UCSD-AML1 (cell line): ENCODE results near the gene OR9Q2.
"Not testable (repeated sequence)": the region's sequence is repeated elsewhere in the genome, so short reads cannot be mapped to it uniquely, and the experiment has no call there.

Experiments
- DNase-seq: peaks from one replicate; lab custom pipeline; 2025; ENCODE audit not compliant: unreplicated experiment; lab: John Stamatoyannopoulos, UW

Gene OR9Q2

GRCh38 chr11:58188770-58189169 is at the start of gene OR9Q2:
OR9Q2 (plus strand) TSS chr11:58189070; CDS start chr11:58190491, 1,421 bp downstream.
- no peak for DNase-seq

GRCh38 chr11:58142761-58143160 is 46.1 kb upstream of the OR9Q2 start:
- DNase-seq = no peak

DNA sequence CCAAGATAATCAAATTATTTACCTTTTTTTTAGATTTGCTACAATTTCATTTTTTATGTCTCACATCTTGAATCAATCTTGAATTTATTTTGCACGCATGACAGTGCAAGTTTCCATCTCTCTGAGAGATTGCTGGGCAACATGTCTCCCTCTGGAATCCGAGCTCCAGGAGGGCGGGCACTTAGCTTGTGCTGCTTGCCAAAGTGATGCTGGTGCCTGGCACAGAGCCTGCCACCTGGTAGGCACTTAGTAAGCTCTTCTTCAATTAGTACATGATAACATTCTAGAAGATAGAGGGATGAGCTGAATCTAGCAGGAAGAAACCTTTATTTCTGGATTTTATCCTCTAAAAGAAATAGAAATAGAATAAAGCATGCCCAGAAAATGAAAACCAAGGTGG is 36.1 kb upstream of the OR9Q2 start:
- no peak for DNase-seq

- DNase-seq = no peak
Observed at GRCh38 chr11:58164389-58164788, 24.5 kb upstream of the OR9Q2 start.

DNA sequence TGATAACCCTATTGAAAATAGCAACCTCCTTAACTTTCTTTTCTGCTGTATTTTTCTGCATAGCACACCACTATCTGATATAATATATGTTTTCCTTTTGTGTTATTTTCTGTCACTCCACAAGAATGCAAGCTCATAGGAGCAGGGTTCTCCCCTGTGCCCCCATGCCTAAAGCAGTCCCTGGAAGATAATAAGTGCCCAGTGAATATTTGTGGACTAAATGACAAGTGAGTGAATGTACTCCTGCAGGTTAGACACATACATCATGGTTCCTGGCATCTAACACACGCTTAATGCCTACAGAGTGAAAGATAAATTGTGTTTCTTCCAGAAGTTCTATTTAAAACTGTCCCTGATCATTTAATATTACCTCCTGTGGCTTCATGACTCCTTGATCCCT is 23.9 kb upstream of the OR9Q2 start:
- no peak for DNase-seq

DNA sequence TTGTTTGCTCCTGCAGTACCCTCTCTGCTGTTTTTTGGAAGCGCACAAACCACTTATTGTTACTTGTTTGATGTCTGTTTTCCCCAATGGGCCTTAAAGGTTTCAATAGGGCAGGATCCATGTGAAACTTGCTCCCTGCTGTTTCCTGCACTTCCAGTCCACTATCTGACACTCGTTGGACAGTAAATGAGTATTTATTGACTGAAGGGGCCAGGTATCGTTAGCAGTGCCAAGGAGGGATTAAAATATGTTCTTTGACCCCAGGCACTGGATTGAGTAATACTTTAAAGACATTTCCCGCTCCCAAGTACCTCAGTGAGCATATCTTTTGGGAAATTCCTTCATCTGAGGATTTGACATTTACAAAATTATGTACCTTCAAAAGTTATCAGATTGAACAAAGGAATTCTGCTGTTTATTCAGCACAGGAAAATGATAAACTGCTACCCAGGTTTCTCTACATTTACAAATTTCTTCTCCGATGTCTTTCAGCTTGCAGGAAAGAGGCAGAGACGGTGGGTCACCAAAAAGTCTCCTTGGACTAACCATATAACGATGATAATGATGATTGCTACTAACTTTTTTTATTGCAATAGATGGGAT is 23.3 kb upstream of the OR9Q2 start:
- DNase-seq = no peak

DNA sequence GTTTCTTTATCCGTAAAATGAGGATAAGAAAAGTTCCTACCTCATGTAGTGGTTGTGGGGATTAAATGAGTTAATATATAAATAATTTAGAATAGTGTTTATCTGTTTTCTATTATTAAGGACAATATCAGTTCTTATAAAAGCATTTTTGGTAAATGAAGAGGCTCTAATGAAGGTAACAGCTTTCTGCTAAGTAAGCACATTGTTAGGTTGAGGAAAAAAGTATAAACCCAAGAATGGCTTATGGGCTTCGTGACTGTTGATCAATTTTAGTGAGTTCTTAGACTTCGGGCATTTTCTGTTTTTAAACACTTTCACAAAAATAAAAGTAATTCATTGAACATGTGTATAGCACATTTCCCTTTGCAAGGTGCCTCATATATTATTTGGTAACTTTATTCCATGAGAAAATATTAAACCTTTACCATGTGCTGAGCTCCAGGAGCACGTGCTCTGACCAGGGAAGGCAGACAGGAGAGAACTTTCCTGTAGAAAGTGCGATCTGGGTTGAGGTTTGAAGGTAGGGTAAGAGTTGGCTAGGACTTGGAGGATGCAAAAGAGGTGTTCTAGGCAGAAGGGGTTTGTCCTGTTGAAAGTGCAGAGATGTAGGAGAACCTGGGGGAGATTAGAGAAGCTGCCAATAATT is 11.3 kb upstream of the OR9Q2 start:
- no peak for DNase-seq

DNA sequence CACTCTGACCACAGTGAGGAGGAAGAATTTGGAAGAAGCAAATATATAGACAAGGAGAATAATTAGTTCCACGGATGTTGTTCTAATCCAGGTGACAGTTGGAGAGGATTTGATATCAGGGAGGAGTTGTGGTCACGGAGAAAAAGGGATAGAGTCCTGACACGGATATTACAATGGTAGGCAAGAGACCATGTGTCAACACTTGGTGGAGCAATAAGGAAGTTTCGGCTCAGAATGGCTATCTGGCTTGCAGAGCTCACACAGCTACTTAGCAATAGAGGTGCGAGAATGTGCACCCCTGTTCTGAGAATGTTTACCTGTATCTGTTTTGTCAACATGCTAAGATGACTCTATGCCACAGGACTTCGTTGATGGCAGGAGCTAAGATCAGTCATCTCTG is 10.4 kb upstream of the OR9Q2 start:
- DNase-seq = no peak

DNA sequence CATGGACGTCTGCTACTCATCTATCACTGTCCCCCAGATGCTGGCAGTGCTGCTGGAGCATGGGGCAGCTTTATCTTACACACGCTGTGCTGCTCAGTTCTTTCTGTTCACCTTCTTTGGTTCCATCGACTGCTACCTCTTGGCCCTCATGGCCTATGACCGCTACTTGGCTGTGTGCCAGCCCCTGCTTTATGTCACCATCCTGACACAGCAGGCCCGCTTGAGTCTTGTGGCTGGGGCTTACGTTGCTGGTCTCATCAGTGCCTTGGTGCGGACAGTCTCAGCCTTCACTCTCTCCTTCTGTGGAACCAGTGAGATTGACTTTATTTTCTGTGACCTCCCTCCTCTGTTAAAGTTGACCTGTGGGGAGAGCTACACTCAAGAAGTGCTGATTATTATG is 9.2 kb upstream of the OR9Q2 start:
- DNase-seq = no peak

- DNase-seq = no peak
Observed at GRCh38 chr11:58186938-58187337, 1.9 kb upstream of the OR9Q2 start.

- no peak for DNase-seq
Observed at GRCh38 chr11:58192229-58192628, 3.4 kb downstream of the OR9Q2 start.

DNA sequence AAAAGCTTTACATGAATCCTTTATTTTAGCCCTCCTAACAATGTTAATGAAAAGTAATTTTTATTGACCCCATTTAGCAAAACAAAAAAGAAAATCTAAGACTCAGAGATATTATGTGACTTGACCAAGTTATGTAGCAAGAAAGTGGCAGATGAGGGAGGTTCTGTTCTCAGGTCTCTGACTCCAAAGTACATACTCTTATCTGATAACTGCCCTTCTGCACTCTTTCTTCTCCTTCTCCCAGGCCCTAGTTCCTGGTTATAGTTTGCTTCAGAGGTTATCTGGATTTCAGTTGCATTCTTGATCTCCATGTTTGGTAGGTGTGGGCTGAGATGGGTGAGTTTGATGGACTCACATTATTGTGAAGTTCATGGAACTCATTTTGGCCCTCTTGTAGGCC is 4.5 kb downstream of the OR9Q2 start:
- DNase-seq = no peak

GRCh38 chr11:58195939-58196338 is 7.1 kb downstream of the OR9Q2 start:
- no peak for DNase-seq

DNA sequence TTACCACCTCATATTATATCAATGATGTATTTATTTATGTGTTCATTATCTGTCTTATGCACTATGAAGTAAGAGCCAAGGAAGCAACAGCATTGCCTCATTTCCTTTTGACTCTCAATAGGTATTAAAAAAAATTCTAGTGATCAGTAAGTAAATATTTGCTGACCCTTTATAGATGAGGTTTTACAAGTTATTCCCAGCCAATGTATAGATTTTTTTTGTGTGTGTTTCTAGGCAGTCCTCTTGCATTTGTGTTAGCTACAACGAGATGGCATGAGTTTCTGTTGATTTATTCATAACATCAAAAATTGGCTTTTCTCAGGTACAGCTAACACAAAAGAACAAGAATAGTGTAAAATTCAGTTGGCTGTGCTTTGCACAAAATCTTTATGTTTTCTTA is 10.4 kb downstream of the OR9Q2 start:
- DNase-seq = no peak

DNA sequence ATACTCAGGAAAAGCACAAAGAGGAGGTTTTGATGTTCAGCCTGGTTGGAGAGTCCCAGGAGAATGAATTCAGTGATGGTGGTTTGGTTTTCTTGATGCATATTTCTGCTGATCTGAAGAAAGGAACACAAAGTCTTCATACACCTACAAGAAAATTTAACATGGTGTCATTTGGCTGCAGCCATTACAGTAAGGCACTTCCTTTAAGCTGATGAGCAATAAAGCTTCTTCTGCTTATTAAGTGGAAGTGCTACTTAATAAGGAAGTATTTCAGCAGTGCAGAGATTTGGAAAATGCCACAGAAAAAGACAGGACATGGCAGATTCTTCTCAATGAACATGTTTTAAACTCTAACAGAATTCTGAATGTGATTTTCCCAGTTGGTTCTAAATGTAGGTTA is 15.2 kb downstream of the OR9Q2 start, which contains the start of gene OR1S2:
Gene OR1S2, minus strand, starts transcription at position 101 of the 400 bp plus-strand sequence. Its CDS starts 0 bp downstream, at position 101.
- DNase-seq = no peak

DNA sequence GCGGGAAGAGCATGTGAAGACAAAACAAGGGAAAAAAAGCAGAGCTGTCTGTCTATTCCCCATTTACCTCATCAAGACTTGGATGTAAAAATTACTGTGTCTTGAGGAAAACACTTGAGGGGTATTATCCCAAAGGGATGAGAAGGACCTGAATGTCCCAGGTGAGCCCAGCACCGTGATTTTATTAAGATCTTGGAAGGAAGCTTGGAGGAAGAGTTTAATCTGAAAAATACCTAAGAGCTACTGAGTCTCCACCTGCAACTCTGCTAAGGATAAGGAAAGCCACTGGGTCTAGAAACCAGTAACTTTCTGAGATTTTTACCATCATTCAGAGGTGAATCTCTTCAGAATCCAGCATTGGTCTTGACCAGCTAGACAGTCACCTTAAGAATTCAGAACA is 23.6 kb downstream of the OR9Q2 start, which contains the start of gene OR1S1:
Gene OR1S1, plus strand, starts transcription at position 301 of the 400 bp plus-strand sequence.
- not testable (repeated sequence) for DNase-seq

DNA sequence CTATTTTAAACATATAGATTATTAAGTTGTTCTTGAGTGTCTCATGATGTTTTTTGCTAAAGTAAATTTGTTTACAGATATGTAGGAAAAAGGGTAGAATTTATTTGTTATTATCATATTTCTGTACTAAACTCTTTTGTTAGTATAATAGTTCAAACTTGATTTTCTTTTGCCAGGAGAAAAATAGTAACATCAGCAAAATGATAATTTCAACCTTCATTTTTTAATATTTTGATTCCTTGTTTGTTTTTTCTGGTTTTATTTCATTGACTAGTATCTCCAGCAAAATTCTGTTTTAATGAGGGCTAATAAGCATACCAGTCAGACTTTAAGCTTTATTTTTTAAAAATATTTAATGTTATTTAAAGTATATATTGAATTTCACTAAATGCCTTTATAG is 27.6 kb downstream of the OR9Q2 start:
- no peak for DNase-seq

DNA sequence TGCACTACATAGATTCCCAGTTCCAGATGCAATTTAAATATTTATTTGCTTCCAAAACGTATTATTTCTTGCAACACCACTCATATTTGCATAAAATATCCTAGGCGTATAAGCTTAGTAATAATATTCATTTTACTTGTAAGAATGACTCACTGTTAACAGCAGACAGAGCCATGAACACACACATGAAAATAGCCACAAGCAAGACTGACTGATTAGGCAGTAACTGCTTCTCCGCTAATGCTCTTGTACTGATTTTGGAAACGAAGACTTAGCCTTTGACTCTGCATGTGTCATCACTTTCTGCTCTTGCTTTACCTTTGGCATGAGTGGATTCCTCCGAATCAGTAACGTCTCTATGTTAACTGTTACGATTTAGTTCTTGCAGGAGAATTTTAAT is 33.9 kb downstream of the OR9Q2 start:
- no peak for DNase-seq

GRCh38 chr11:58227956-58228615 is 39.2 kb downstream of the OR9Q2 start:
- DNase-seq = no peak
